Activated gamma-delta T cell treated with anti-CD3 and anti-CD28 coated beads, Interleukin-2, amount 50 U/mL, for 16 hours (primary cell): ENCODE results near the gene ANKHD1.
"Not testable (repeated sequence)": the region's sequence is repeated elsewhere in the genome, so short reads cannot be mapped to it uniquely, and the experiment has no call there.

Source experiments
- DNase-seq: peaks from one replicate; pipeline ENCODE4 v3.0.0-alpha.2; 2020; ENCODE audit warnings: low read depth

The ANKHD1 gene

DNA sequence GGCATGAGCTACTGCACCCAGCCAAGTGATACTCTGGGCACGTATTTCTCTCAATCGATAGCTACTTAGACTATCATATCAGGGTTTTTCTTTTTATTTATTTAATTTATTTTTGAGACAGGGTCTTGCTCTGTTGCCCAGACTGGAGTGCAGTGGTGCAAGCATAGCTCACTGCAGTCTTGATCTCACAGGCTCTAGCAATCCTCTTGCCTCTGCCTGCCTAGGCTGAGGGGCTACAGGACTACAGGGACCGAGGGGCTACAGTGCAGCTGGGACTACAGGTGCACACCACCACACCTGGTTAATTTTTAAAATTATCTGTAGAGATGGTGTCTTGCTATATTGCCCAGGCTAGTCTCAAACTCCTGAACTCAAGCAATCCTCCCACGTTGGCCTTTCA lies 20.3 kb upstream of the ANKHD1 start:
- DNase-seq: no peak

DNA sequence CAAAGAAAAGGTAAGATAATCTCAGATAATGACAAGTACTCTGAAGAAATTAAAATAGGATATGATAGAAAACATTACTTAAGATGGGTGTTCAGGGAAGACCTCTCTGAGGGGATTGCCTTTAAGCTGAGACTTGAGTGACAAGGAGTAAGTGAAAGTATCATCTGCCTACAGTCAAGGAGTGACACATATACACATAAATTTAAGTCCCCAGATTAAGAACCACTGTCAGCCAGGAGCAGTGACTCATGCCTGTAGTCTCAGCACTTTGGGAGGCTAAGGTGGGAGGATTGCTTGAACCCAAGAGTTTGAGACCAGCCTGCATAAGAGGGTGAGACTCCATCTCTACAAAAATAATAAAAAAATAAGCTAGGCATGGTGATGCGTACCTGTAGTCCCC lies 19.7 kb upstream of the ANKHD1 start:
- no peak for DNase-seq

DNA sequence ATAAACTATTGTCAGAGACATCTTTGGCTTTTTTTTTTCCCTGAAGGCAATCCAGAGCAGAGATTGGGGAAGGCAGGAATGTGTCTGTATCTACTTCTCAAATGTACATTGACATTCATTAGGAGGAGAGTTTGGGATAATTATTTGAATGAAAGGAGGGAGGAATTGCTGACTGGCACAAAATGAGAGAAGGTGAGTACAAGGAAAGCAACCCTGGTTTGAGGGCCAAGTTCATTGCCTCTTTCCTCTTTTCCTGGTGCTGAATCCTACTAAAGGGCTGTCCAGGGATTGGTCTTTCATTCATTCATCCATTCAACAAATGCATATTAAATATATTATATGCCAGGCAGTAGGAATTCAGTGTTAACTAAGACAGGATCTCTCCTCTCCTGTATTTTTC lies 18.8 kb upstream of the ANKHD1 start:
- no peak for DNase-seq

DNA sequence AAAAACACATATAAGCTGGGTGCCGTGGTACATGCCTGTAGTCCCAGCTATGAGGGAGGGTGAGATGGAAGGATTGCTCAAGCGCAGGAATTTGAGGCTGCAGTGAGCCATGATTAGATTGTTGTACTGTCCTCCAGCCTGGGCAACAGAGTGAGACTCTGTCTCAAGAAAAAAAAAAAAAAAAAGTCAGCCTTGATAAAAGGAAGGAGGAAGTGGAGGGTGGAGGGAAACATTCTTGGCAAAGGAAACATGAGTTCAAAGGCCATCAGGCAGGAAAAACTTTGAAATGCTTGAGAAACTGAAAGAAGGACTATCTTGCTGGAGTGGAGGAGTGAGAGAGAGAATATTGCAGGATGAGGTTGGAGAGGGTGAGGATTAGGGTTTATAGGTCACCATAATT lies 18.3 kb upstream of the ANKHD1 start:
- DNase-seq: no peak

DNA sequence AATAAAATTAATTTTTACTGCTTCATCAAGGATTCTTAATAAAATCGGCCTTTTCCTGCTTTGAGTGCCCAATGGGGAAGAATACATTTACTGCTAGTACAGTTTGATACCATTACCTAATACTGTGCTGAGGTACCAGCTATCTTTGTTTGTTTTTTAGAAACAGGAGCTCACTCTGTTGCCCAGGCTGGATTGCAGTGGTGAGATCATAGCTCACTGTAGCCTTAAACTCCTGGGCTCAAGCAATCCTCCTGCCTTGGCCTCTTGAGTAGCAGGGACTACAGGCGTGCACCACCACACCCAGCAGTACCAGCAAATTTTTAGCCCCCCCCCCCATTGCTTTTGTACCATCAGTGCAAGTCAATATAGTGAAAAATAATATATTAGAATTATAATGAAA lies 13.6 kb upstream of the ANKHD1 start:
- no peak for DNase-seq

DNA sequence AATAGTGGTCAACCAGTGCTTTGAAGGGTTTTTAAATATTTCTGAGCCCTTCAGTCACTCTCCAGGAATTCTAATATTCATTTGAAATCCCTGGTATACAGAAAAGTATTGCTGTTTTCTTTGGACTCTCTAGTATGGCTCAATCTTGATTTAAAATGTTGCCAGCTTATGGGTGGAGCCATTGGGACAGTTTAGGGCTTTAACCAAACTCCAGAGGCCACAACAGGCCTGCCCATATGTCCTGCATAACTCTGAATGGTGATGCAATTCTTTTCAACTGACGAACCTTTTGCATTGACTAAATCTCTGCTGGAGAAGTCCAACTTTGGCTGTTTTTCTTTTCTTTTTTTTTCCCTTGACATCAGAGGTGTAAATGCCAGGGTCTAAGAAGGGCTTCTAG lies 10.3 kb upstream of the ANKHD1 start:
- DNase-seq: no peak

DNA sequence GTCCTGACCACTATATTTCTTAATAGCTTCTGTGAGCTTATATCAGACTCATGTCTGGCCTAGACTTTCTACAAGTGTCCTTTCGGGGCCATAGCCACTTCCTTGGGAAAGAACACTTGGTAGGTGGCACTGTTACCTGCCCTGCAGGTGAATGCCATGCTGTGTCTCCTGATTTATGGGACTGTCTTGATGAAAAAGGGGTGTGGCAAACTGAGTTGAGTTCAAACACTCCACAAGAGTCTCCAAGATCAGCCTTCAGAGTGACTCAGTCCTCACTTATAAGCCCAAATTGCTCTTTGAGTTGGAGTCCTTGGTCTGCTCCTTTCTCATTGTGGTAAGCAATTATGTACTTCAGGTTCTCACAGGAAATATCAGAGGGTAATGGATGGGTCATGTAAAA lies 9.9 kb upstream of the ANKHD1 start:
- no peak for DNase-seq

DNA sequence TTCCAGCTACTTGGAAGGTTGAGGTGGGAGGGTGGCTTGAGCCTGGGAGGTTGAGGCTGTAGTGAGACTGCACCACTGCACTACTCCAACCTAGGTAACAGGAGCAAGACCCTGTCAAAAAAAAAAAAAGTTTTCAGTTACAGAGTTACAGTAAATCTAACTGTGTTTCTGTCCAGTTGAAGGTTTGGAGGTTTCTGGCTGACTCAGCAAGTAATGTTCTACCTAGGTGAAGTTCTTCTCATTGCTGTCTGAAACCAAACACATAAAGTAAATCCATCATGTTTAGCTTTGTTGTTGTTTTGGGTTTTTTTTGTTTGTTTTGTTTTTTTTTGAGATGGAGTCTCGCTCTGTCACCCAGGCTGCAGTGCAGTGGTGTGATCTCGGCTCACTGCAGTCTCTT lies 7.9 kb upstream of the ANKHD1 start:
- DNase-seq: no peak

DNA sequence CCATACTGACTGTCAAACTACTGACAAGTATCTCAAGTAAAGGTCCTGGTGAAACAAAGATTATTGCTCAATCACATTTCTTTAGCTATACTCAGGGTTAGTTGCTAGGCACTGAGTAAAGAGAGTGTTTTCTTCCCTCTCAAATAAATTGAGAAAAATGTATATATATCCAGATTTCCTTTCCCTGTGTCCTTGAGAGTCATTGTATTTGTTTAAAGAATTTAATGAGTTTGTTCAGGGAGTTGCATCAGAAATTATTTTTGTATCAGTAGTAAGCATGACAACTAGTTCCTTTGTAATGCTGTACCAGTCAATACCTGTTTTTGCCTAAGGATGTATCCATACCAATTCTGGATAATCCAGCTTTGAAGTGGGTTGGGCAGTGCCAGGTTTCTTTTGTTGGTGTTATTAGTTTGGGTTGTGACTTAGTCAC lies 3.2 kb upstream of the ANKHD1 start:
- no peak for DNase-seq

DNA sequence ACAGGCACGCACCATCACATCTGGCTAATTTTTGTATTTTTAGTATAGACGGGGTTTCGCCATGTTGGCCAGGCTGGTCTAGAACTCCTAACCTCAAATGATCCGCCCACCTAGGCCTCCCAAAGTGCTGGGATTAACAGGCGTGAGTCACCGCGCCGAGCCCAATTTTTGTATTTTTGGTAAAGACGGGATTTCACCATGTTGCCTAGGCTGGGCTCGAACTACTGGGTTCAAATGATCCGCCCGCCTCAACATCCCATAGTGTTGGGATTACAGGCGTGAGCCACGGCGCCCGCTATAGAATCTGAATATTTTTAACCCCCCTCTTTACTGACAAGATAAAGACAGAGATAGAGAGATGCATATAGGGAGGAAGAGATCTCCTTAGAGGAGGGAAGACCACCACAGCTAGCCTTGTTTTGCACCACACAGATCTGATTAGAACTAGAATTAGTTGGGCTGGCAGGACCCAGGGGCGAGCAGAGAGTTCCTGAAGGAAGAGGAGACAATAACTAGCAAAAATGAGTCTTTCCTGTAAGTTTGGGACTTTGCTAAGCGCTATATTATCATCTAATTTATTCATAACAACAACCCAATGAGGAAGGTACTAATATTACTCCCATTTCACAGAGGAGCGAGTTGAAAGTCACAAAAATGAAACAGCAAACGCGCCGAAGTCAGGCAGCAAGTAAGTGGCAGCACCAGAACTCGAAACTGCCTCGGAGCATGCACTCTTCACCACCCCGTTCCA lies 1.5 kb upstream of the ANKHD1 start:
- no peak for DNase-seq

DNA sequence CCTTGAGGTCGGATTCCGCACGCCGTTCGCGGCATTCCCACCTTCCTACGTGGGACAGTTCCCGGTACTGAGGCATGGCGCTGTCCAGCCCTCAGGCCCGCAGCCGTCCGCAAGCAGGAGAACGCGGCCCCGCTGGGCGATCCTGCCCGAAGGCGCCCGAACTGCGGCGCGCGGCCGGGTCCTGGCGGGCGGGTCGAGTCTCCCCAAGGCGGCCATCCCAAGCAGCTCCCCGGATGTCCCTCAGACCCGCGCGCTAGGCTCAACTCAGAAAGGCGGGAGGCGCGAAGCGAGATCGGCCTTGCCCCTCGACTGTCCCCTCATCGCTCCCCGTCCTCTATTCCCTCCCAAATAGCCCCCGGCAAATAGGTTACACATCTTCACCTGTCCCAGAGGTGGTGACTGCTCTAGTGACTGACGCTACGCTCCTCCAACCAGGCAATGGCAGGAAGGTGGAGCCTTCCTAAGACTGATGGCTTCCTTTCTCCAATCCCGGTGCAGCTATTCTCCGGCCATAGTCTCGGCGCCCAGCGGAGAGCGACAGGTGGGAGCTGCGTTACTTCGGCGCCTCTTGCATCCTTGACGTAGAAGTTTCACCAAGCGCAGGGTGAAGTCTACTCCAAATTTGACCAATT lies 787 bp upstream of the ANKHD1 start:
- DNase-seq: peak; percentile 76

DNA sequence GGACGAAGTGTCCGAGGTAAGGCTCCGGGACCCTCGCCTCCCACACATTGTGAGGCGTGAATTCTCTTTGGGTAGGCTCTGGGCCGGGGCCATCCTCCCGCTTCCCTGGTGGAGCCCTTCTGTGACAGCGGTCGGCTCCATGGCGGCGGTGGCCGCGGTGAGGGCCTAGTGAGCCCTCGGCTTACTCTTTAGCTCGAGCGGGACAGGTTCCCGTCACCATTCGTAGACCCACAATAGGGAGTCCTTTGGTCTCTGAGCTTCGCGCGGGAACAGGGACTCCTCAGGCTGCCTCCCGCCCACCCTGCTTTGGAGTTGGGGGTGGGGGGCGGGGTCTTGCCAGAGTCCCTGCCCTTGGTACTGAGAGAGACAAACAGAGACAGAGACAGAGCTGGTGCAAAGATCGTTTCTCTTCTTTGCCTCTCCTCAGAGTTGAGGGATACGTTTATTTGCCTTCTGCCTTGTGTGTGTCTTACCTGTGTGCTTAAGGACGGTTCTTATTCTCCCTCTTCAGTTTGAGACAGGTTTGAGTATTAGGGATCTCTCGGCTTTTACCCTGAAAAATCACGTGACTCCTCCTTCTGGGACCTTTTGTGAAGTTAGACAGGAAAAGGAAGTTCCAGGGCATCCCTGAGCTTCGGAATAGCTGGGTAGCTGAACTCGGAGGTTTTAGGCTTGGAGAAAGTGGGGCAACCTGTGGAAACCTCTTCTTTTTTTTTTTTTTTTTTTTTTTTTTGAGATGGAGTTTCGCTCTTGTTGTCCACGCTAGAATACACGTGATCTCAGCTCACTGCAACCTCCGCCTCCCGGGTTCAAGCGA lies 833 bp downstream of the ANKHD1 start:
- peak; percentile 42 for DNase-seq

DNA sequence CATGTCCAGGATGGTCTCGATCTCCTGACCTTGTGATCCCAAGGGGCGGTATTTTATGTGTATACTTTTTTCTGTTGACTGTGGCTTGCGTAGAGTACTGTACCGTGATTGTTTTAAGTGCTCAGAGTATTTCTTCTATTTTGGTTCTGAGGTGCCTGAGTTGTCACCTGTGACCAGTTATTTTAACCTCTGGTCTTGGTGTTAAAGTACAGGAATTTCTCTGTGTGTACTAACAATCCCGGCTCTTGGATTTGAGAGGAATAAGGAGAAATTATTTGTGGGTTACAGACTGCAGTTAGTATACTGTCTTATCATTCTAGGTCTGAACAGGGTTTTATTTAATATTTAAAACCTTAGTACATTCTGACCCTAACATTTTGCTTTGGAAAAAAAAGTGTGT lies 2.0 kb downstream of the ANKHD1 start:
- DNase-seq: no peak

DNA sequence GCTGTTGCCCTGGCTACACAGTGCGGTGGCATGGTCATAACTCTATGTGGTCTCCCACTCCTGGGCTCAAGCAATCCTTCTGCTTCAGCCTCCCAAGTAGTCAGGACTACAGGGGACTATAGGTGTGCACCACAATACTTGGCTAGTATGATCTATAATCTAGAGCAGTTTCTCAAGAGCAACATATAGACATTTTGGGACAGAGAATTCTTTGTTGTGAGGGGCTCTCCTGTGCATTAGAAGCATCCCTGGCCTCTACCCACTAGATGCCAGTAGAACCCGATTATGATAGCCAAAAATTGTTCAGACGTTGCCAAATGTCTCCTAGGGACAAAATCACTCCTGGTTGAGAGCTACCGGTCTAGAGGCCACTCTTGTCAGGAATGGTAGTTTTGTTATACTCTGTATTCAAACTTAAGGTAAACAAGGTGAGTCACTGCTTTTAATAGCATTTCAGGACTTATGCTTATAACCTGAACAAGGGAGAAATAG lies 7.2 kb downstream of the ANKHD1 start:
- DNase-seq: no peak

DNA sequence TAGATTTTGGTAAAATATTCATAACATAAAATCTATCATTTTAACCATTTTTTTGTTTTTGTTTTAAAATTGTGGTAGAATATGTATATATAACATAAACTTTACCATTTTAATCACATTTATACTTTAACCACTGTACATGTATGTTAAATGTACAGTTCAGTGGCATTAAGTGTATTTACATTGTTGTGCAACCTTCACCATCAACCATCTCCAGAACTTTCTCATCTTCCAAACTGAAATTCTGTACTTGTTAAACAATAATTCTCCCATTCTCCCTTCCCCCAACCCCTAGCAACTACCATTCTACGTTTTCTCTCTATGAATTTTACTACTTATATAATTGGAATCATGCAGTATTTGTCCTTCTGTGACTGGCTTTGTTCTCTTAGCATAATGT lies 11.6 kb downstream of the ANKHD1 start:
- no peak for DNase-seq

DNA sequence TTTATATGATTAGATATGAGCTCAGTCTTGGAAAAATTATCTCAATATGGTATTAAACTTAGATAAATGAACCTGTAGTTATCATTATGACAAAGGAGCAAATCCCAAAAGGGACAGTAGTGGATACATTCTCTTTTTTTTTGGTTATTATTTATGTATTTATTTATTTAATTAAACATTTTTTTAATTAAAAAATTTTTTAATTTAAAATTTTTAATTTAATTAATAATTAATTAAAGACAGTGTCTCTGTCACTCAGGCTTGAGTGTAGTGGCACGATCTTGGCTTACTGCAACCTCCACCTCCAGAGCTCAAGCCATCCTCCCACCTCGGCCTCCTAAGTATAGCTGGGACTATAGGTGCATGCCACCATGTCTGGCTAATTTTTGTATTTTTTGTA lies 15.6 kb downstream of the ANKHD1 start:
- no peak for DNase-seq

DNA sequence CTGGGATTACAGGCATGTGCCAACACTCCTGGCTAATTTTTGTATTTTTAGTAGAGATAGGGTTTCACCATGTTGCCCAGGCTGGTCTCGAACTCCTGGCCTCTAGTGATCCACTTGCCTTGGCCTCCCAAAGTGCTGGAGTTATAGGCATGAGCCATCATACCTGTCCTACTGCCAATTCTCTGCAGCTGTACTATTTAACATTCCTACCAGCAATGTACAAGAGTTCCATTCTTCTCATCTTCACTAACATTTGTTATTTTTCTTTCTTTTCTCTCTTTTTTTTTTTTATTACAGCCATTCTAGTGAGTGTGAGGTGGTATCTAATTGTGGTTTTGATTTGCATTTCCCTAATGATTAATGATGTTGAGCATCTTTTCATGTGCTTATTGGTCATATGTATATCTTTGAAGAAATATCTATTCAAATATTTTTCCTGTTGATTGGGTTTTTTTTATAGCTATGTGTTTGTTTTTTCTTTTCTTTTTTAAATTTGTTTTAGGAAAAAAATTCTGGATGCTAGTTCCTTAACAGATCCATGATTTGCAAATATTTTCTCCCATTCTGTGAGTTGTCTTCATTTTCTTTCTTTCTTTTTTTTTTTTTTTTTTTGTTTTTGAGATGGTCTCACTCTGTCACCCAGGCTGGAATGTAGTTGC lies 17.4 kb downstream of the ANKHD1 start:
- no peak for DNase-seq

DNA sequence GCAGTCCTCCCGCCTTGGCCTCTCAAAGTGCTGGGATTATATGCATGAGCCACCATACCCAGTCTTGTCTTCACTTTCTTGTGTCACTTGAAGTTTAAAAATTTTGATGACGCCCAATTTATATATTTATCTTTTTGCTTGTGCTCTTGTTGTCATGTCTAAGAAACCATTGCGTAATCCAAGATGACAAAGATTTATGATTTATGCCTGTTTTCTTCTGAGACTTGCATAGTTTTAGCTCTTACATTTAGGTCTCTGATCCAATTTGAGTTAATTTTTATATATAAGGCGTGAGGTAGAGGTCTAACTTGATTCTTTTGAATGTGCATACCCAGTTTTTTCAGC lies 18.6 kb downstream of the ANKHD1 start:
- DNase-seq: no peak

DNA sequence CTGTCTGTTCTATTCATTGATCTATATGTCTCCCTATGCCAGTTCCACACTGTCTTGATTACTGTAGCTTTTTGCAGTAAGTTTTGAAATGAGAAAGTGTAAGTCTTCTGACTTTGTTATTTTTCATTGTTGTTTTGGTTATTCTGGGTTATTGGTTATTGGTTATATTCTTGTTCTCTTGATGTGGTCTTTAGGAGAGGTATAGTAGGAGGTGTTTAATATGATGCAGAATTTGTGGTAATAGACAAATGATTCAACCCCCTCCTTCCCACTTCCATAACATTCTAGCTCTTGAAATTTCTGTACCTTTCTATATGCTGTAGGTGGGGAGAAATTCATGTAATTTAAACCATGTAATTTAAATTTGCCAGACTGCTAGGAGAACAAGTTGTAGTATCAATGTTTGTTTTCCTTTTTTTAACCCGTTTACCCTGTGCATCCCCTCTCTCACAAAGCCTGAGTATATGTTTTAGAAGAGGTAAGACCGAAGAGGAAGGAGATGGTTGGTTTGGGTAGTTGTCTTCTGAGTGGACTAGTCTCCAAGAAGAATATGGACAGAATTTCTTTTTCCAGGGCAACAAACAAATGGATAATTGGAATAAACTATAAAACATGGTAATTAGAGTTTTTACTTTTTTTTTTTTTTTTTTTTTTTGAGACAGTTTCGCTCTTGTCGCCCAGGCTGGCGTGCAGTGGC lies 19.2 kb downstream of the ANKHD1 start:
- DNase-seq: no peak

DNA sequence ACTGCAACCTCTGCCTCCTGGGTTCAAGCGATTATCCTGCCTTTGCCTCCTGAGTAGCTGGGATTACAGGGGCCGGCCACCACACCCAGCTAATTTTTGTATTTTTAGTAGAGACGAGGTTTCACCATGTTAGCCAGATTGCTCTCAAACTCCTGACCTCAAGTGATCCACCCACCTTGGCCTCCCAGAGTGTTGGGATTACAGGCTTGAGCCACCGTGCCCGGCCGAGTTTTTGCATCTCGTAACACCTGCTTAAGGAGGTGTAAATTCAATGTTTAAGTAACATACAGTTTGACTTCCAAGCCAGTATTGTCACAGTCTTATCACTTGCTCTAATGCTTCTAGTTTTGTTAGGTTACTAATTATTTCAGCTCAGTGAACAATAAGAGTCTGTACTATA lies 19.7 kb downstream of the ANKHD1 start:
- not testable (repeated sequence) for DNase-seq

DNA sequence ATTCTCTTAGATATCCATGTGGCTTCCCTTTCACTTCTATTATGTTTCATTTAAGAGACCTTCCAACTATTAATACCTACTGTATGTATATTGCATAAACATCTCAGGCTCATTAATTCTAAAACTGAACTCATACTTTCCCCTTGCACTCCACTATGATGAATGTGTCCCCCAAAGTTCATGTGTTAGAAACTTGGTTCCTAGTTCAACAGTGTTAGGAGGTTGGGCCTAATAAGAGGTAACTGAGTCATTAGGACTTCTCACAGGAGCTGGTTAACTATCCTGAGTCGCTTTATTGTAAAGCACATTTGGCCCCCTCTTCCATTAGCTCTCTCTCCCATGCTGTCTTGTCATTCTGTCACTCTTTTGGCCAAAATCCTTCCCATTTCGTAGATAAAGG lies 22.0 kb downstream of the ANKHD1 start:
- no peak for DNase-seq

DNA sequence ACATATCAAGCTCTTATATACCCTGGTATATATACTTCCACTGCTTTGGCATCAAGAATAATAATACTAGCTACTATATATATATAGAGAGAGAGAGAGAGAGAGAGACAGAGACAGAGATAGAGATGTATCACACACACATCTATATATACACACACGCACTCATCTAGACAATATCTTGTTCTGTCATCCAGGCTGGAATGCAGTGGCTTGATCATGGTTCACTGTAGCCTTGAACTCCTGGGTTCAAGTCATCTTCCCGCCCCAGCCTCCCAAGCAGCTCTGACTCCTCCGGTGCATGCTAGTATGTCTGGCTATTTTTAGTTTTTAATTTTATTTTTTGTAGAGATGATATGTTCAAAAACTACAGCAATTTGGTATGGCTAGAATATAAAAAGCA lies 22.5 kb downstream of the ANKHD1 start:
- DNase-seq: no peak
